HUES48 (cell line): ENCODE results near the gene GDE1.

ENCODE experiments used
- H3K27ac ChIP-seq: one replicate; pipeline ENCODE4 v1.7.0; 2013; ENCODE audit warnings: low read depth, low read length, inconsistent platforms
- H3K27me3 ChIP-seq: 2 replicates; pipeline ENCODE4 v1.6.1; 2013; ENCODE audit warnings: mild to moderate bottlenecking, low read length; ENCODE audit not compliant: control insufficient read depth, insufficient read depth
- H3K36me3 ChIP-seq: 2 replicates; pipeline ENCODE4 v1.6.1; 2013; ENCODE audit warnings: low read length; ENCODE audit not compliant: control insufficient read depth, insufficient read depth
- H3K4me1 ChIP-seq: 2 replicates; pipeline ENCODE4 v1.6.1; 2013; ENCODE audit warnings: mild to moderate bottlenecking, low read length; ENCODE audit not compliant: control insufficient read depth, insufficient read depth
- H3K4me3 ChIP-seq: 2 replicates; pipeline ENCODE4 v1.5.1; 2013; ENCODE audit warnings: mild to moderate bottlenecking, low read depth, low read length
- H3K9ac ChIP-seq: 2 replicates; pipeline ENCODE4 v1.6.1; 2013; ENCODE audit warnings: mild to moderate bottlenecking, low read depth, low read length, moderate library complexity
- H3K9me3 ChIP-seq: 2 replicates; pipeline ENCODE4 v1.6.1; 2013; ENCODE audit warnings: low read length; ENCODE audit not compliant: control insufficient read depth, insufficient read depth

GDE1 gene

GRCh38 chr16:19485611-19486010 is 36.3 kb downstream of the GDE1 start:
- no peak overlapping the region for H3K27ac ChIP-seq
- peaks cover 14% of the 10 kb centered on the region for H3K4me1 ChIP-seq
- no peak overlapping the region for H3K4me3 ChIP-seq
- no peak overlapping the region for H3K9ac ChIP-seq
- no peaks in the 10 kb centered on the region for H3K36me3 ChIP-seq
- H3K27me3 ChIP-seq: no peaks in the 10 kb centered on the region
- no peaks in the 10 kb centered on the region; the same call in 1 of the 2 replicates for H3K9me3 ChIP-seq

- no peaks in the 10 kb centered on the region for H3K36me3 ChIP-seq
- no peak overlapping the region for H3K4me3 ChIP-seq
- no peaks in the 10 kb centered on the region for H3K27me3 ChIP-seq
- no peak overlapping the region for H3K27ac ChIP-seq
- no peak overlapping the region for H3K9ac ChIP-seq
- no peaks in the 10 kb centered on the region; the same call in 1 of the 2 replicates for H3K9me3 ChIP-seq
- peaks cover 19% of the 10 kb centered on the region for H3K4me1 ChIP-seq
These were observed 37.8 kb downstream of the GDE1 start for GRCh38 chr16:19484096-19484495.

GRCh38 chr16:19482291-19482690 is 39.6 kb downstream of the GDE1 start:
- no peaks in the 10 kb centered on the region; the same call in 1 of the 2 replicates for H3K9me3 ChIP-seq
- no peaks in the 10 kb centered on the region for H3K36me3 ChIP-seq
- H3K4me1 ChIP-seq: peaks cover 6% of the 10 kb centered on the region; the same call in 1 of the 2 replicates
- H3K27me3 ChIP-seq: no peaks in the 10 kb centered on the region
- H3K9ac ChIP-seq: no peak overlapping the region
- no peak overlapping the region for H3K4me3 ChIP-seq
- no peak overlapping the region for H3K27ac ChIP-seq

GRCh38 chr16:19481769-19482168 is 40.1 kb downstream of the GDE1 start:
- Histone ChIP-seq H3K27me3 (no peaks in the 10 kb centered on the region), H3K9ac (no peak overlapping the region), H3K4me1 (peaks cover 6% of the 10 kb centered on the region; the same call in 1 of the 2 replicates), H3K36me3 (no peaks in the 10 kb centered on the region), H3K4me3 (no peak overlapping the region), H3K9me3 (no peaks in the 10 kb centered on the region; the same call in 1 of the 2 replicates), H3K27ac (no peak overlapping the region)

GRCh38 chr16:19481296-19481695 is 40.6 kb downstream of the GDE1 start:
- Histone ChIP-seq H3K9me3 (no peaks in the 10 kb centered on the region; the same call in 1 of the 2 replicates), H3K36me3 (no peaks in the 10 kb centered on the region), H3K9ac (no peak overlapping the region), H3K4me1 (peaks cover 6% of the 10 kb centered on the region; the same call in 1 of the 2 replicates), H3K27me3 (no peaks in the 10 kb centered on the region), H3K4me3 (no peak overlapping the region), H3K27ac (no peak overlapping the region)

- Histone ChIP-seq H3K4me3 (no peak overlapping the region), H3K27me3 (no peaks in the 10 kb centered on the region), H3K36me3 (no peaks in the 10 kb centered on the region), H3K27ac (no peak overlapping the region), H3K9ac (no peak overlapping the region), H3K4me1 (peaks cover 6% of the 10 kb centered on the region; the same call in 1 of the 2 replicates), H3K9me3 (no peaks in the 10 kb centered on the region)
These were observed 42.6 kb downstream of the GDE1 start for GRCh38 chr16:19479302-19479721.

GRCh38 chr16:19478505-19478904 is 43.4 kb downstream of the GDE1 start:
- Histone ChIP-seq H3K4me1 (peaks cover 6% of the 10 kb centered on the region; the same call in 1 of the 2 replicates), H3K36me3 (no peaks in the 10 kb centered on the region), H3K27me3 (no peaks in the 10 kb centered on the region), H3K4me3 (no peak overlapping the region), H3K9me3 (no peaks in the 10 kb centered on the region), H3K9ac (no peak overlapping the region), H3K27ac (no peak overlapping the region)

- no peak overlapping the region for H3K27ac ChIP-seq
- no peaks in the 10 kb centered on the region for H3K36me3 ChIP-seq
- no peak overlapping the region for H3K4me3 ChIP-seq
- H3K4me1 ChIP-seq: peaks cover 6% of the 10 kb centered on the region; the same call in 1 of the 2 replicates
- H3K9ac ChIP-seq: no peak overlapping the region
- H3K27me3 ChIP-seq: no peaks in the 10 kb centered on the region
- 0 out of 2 replicates have a peak, but pooled peaks cover under 1% of the 10 kb centered on the region for H3K9me3 ChIP-seq
These were observed 47.3 kb downstream of the GDE1 start for GRCh38 chr16:19474617-19475016.

GRCh38 chr16:19472482-19472881 is 49.4 kb downstream of the GDE1 start:
- H3K9ac ChIP-seq: no peak overlapping the region
- no peaks in the 10 kb centered on the region for H3K4me1 ChIP-seq

GRCh38 chr16:19468300-19468699 is 53.6 kb downstream of the GDE1 start:
- H3K9ac ChIP-seq: no peak overlapping the region
- H3K36me3 ChIP-seq: 0 out of 2 replicates have a peak, but pooled peaks cover 2% of the 10 kb centered on the region
- H3K27me3 ChIP-seq: no peaks in the 10 kb centered on the region
- H3K4me3 ChIP-seq: no peak overlapping the region
- H3K27ac ChIP-seq: no peak overlapping the region
- no peaks in the 10 kb centered on the region for H3K4me1 ChIP-seq
- H3K9me3 ChIP-seq: peaks cover 12% of the 10 kb centered on the region

More at GRCh38 chr16:19472482-19472881, 49.4 kb downstream of the GDE1 start:
- Histone ChIP-seq H3K36me3 (no peaks in the 10 kb centered on the region), H3K9me3 (peaks cover 12% of the 10 kb centered on the region), H3K4me3 (no peak overlapping the region), H3K27ac (no peak overlapping the region), H3K27me3 (no peaks in the 10 kb centered on the region)

- H3K27ac ChIP-seq: no peak overlapping the region
- peaks cover 4% of the 10 kb centered on the region for H3K9me3 ChIP-seq
- H3K36me3 ChIP-seq: 0 out of 2 replicates have a peak, but pooled peaks cover 2% of the 10 kb centered on the region
- no peaks in the 10 kb centered on the region for H3K27me3 ChIP-seq
- no peak overlapping the region for H3K9ac ChIP-seq
- no peaks in the 10 kb centered on the region for H3K4me1 ChIP-seq
- no peak overlapping the region for H3K4me3 ChIP-seq
These were observed 58.2 kb downstream of the GDE1 start for GRCh38 chr16:19463468-19464315.
